Spleen (tissue), 7 donors: ENCODE data around the gene STAT4.

Experiments
- CTCF ChIP-seq, 11 experiments: fragments of 200-600 bp in 7 of 11; fragments of 450-650 bp in 4 of 11; sonication (generic) in 4 of 11; IDR thresholded peaks in 8 of 11; conservative IDR thresholded peaks in 3 of 11; 1 replicate in 7 of 11; 2 replicates in 4 of 11; pipeline versions ENCODE4 v1.4.0 to v1.8.0; 2016 to 2021; ENCODE audit warnings: antibody characterized with exemption in 11 of 11, inconsistent platforms in 4 of 11, mild to moderate bottlenecking in 1 of 11
- POLR2A ChIP-seq, 3 donors: fragments of 450-650 bp; IDR thresholded peaks; one replicate each; pipeline ENCODE4 v1.5.1; 2017; ENCODE audit warnings: antibody characterized with exemption in 3 of 3, mild to moderate bottlenecking in 1 of 3
- POLR2AphosphoS5 ChIP-seq, 3 donors: sonication (generic); formaldehyde crosslinking; IDR thresholded peaks; one replicate each; pipeline ENCODE4 v1.5.1; 2017; ENCODE audit warnings: antibody characterized with exemption in 3 of 3
- donor health status: DM: no; HTN: no; CAD: no; lungs with moderate emphysema.
- donor health status: DM: no; HTN: no; CAD: no.
- donor health status: DM: no; HTN: no; CAD: no.

- no peak for TF ChIP-seq CTCF (IDR thresholded peaks at IDR 0.05 in 8 of 11, conservative IDR thresholded peaks at IDR 0.05 in 3 of 11)
- no peak for TF ChIP-seq POLR2AphosphoS5 (IDR thresholded peaks at IDR 0.05)
- TF ChIP-seq POLR2A (IDR thresholded peaks at IDR 0.05) = no peak
These were observed 132.7 kb downstream of the STAT4 start for GRCh38 chr2:191018048-191018447.
